Spleen (tissue), 11 donors: ENCODE data around the gene GCM1. TPM values are rescaled to one million over a fixed set of nuclear protein-coding genes. Genes with fewer than 3 reads are reported as not detected.

ENCODE experiments used
- DNase-seq: peaks from one replicate; pipeline ENCODE4 v3.0.0-alpha.2; 2020
- H3K27ac ChIP-seq, 8 donors: fragments of 200-600 bp; sonication (generic) in 7 of 8; 1 replicate in 4 of 8; 2 replicates in 4 of 8; pipeline versions ENCODE4 v1.5.0 to v1.8.0; 2016 to 2021; ENCODE audit warnings: inconsistent platforms in 4 of 8, mild to moderate bottlenecking in 4 of 8, moderate library complexity in 1 of 8
- H3K27me3 ChIP-seq, 7 donors: fragments of 200-600 bp; sonication (generic) in 6 of 7; replicated peaks in 1 of 7; 1 replicate in 4 of 7; 2 replicates in 3 of 7; pipeline versions ENCODE4 v1.5.0 to v1.8.0; 2016 to 2021; ENCODE audit warnings: inconsistent platforms in 3 of 7, mild to moderate bottlenecking in 1 of 7
- H3K36me3 ChIP-seq, 6 donors: fragments of 200-600 bp; sonication (generic) in 5 of 6; 1 replicate in 4 of 6; 2 replicates in 2 of 6; pipeline versions ENCODE4 v1.5.0 to v1.8.0; 2016 to 2021; ENCODE audit warnings: inconsistent platforms in 2 of 6
- H3K4me1 ChIP-seq, 6 donors: fragments of 200-600 bp; sonication (generic) in 5 of 6; 1 replicate in 3 of 6; 2 replicates in 3 of 6; pipeline versions ENCODE4 v1.5.0 to v1.8.0; 2016 to 2021; ENCODE audit warnings: inconsistent platforms in 3 of 6
- H3K4me3 ChIP-seq, 8 donors: fragments of 200-600 bp; sonication (generic) in 7 of 8; 1 replicate in 4 of 8; 2 replicates in 4 of 8; pipeline versions ENCODE4 v1.5.0 to v1.8.0; 2016 to 2021; ENCODE audit warnings: inconsistent platforms in 4 of 8, mild to moderate bottlenecking in 4 of 8, moderate library complexity in 2 of 8
- H3K9me3 ChIP-seq, 8 donors: fragments of 200-600 bp; sonication (generic) in 7 of 8; 1 replicate in 4 of 8; 2 replicates in 4 of 8; pipeline versions ENCODE4 v1.5.0 to v1.8.0; 2016 to 2021; ENCODE audit warnings: inconsistent platforms in 4 of 8
- POLR2A ChIP-seq, 3 donors: fragments of 450-650 bp; IDR thresholded peaks; one replicate each; pipeline ENCODE4 v1.5.1; 2017; ENCODE audit warnings: antibody characterized with exemption in 3 of 3, mild to moderate bottlenecking in 1 of 3
- POLR2AphosphoS5 ChIP-seq, 3 donors: sonication (generic); formaldehyde crosslinking; IDR thresholded peaks; one replicate each; pipeline ENCODE4 v1.5.1; 2017; ENCODE audit warnings: antibody characterized with exemption in 3 of 3
- WGBS, 5 donors: extraction: QIAGEN DNeasy Blood & Tissue Kit in 3 of 5; methylation state at CpG; one replicate each; pipeline versions ENCODE4 v1.1.5 to v1.1.7; 2013 to 2018; 5-methylcytosine and 5-hydroxymethylcytosine counted together
- intact Hi-C: fragments of 100-400 bp; cut with DNase I; formaldehyde crosslinking; loops from one replicate; pipeline ENCODE4 v1.15.0; 2023; ENCODE audit warnings: low total_unique reads
- polyA plus RNA-seq, 3 donors: library from polyadenylated mRNA; stranded (reverse); fragments of 200-250 nt; gene quantifications; one replicate each; pipeline ENCODE4 v1.2.1, GENCODE V29; 2013
- total RNA-seq, 7 donors: library from RNA; depleted of rRNA in 3 of 7; stranded (reverse); fragments of >200 nt in 3 of 7; fragmentation: NEBNext Ultra II Directional in 4 of 7; extraction: Animal tissue kit (Norgen Biotek cat#: 25700) in 4 of 7; gene quantifications; one replicate each; pipeline versions ENCODE4 v1.1.0 to v1.2.1, GENCODE V29; 2016 to 2021
- TF ChIP-seq, protein P1 (sequence below), 11 experiments: fragments of 200-600 bp in 7 of 11; fragments of 450-650 bp in 4 of 11; sonication (generic) in 4 of 11; IDR thresholded peaks in 8 of 11; conservative IDR thresholded peaks in 3 of 11; 1 replicate in 7 of 11; 2 replicates in 4 of 11; pipeline versions ENCODE4 v1.4.0 to v1.8.0; 2016 to 2021; ENCODE audit warnings: antibody characterized with exemption in 11 of 11, inconsistent platforms in 4 of 11, mild to moderate bottlenecking in 1 of 11
- donor health status: healthy with polysubstance abuse.
- donor health status: DM: no; HTN: no; CAD: no; lungs with moderate emphysema.
- donor health status: DM: no; HTN: no; CAD: no.
- donor health status: Bipolar disorder and iron deficiency.
- donor health status: healthy.
- donor health status: DM: no; HTN: no; CAD: no.
- donor health status: DM: yes; HTN: yes; CAD: no.

GCM1 gene
- total and polyA plus RNA-seq, 10 donors, result 0.05 to 1.9 (median 0.22) TPM; not detected in 1

DNA sequence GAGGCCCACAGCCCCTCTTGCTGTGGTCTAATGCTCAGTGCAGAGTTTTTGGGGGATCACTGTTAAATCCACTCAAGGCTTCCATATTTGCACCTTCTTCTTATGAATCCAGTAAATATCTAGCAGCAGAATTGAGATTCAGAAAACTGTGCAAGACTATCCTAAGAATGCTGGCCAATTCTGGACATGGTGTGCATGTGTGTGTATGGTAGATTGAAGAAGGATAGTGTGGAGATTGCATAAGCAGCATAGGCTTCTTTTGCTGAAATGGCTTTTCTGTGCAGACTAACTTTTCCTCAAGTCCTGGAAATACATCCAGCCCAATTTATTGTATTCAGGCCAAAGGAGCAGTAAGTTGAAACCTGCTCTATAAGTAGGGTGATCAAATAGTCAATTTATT lies 43.7 kb downstream of the GCM1 start:
- intact Hi-C loops, result no loop called here

DNA sequence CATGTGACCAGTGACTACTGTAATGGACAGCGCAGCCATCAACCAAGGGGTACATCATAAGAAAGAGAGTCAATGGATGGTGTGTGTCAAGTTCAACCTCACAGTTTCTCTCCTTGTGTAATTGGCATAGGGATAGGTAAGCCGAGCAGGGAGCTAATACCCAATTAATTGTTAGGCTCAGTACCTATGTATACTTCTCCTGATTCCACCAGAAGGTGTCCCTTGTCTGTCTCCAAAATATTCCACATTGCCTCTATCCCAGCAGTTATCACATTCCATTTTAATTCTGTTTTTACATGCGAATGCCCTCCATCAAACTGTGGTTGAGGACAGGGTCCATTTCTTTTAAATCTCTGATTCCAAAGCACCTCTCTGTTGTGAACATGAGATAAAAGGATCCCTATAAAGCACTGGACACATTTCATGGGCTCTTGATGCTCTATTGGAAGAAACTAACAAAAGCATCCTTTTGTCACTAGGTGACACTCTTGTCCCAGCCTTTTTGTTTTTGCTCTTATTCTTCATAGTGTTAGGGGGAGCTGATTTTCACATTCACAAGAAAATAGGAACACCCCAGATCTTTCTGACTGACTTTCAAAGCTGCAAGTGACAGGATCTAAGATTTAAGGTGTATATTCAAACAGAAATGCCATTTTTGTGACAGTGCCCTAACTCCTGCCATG lies 44.5 kb downstream of the GCM1 start:
- 93 to 97% (median 96%) methylated on average over 3 of the region's 3 CpGs for WGBS, 5 donors
- intact Hi-C loops, result no loop called here
- no peaks in the 10 kb centered on the region for H3K4me1 ChIP-seq
- H3K27ac ChIP-seq, result no peak overlapping the region
- H3K4me3 ChIP-seq, result no peak overlapping the region
- H3K36me3 ChIP-seq, result peaks cover 3 to 67% (median 29%) of the 10 kb centered on the region in 6 donors
- DNase-seq, result no peak
- no peaks in the 10 kb centered on the region for H3K27me3 ChIP-seq
- H3K9me3 ChIP-seq, result no peaks in the 10 kb centered on the region
- TF ChIP-seq POLR2A (IDR thresholded peaks at IDR 0.05), result no peak
- TF ChIP-seq, protein P1, sequence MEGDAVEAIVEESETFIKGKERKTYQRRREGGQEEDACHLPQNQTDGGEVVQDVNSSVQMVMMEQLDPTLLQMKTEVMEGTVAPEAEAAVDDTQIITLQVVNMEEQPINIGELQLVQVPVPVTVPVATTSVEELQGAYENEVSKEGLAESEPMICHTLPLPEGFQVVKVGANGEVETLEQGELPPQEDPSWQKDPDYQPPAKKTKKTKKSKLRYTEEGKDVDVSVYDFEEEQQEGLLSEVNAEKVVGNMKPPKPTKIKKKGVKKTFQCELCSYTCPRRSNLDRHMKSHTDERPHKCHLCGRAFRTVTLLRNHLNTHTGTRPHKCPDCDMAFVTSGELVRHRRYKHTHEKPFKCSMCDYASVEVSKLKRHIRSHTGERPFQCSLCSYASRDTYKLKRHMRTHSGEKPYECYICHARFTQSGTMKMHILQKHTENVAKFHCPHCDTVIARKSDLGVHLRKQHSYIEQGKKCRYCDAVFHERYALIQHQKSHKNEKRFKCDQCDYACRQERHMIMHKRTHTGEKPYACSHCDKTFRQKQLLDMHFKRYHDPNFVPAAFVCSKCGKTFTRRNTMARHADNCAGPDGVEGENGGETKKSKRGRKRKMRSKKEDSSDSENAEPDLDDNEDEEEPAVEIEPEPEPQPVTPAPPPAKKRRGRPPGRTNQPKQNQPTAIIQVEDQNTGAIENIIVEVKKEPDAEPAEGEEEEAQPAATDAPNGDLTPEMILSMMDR (IDR thresholded peaks at IDR 0.05 in 8 of 11, conservative IDR thresholded peaks at IDR 0.05 in 3 of 11), result peak in 3 of 11 experiments; percentile 9 to 21 (median 16)
- no peak for TF ChIP-seq POLR2AphosphoS5 (IDR thresholded peaks at IDR 0.05)

More for the DNA sequence above, 43.7 kb downstream of the GCM1 start:
- no peaks in the 10 kb centered on the region for H3K9me3 ChIP-seq
- H3K36me3 ChIP-seq, result peaks cover 0 to 59% (median 24%) of the 10 kb centered on the region in 6 donors
- H3K27me3 ChIP-seq, result no peaks in the 10 kb centered on the region
- TF ChIP-seq POLR2A (IDR thresholded peaks at IDR 0.05) (no peak), POLR2AphosphoS5 (IDR thresholded peaks at IDR 0.05) (no peak)
- TF ChIP-seq, protein P1 (IDR thresholded peaks at IDR 0.05 in 8 of 11, conservative IDR thresholded peaks at IDR 0.05 in 3 of 11), result no peak
- DNase-seq, result no peak
- H3K4me1 ChIP-seq, result no peaks in the 10 kb centered on the region
- H3K27ac ChIP-seq, result no peak overlapping the region
- no peak overlapping the region for H3K4me3 ChIP-seq

DNA sequence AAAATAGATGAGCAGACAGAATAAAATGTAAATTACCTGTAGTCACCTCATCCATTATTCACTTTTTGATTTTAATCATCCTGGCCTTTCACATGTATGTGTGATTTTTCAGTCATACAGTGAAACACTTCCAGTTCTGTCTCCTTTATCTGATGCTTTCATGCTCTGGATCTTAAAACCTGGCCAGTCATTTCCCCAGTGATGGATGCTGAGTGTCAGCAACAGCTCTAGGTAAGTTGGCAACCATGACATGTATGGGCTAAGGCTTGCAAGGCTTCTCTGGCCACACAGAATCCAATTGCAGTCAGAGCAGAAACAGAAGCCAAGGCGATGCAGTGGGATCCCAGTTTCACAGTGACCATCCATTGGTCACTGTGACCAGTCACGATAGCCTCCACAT lies 47.6 kb downstream of the GCM1 start:
- intact Hi-C loops, result no loop called here
- Histone ChIP-seq H3K4me1 (no peaks in the 10 kb centered on the region), H3K27me3 (no peaks in the 10 kb centered on the region), H3K9me3 (no peaks in the 10 kb centered on the region), H3K4me3 (no peak overlapping the region), H3K27ac (no peak overlapping the region), H3K36me3 (peaks cover 3 to 92% (median 56%) of the 10 kb centered on the region in 6 donors)
- WGBS, 5 donors, result 93 to 100% (median 97%) methylated on average over 2 of the region's 2 CpGs
- TF ChIP-seq POLR2A (IDR thresholded peaks at IDR 0.05) (no peak), POLR2AphosphoS5 (IDR thresholded peaks at IDR 0.05) (no peak)
- TF ChIP-seq, protein P1 (IDR thresholded peaks at IDR 0.05 in 8 of 11, conservative IDR thresholded peaks at IDR 0.05 in 3 of 11), result no peak
- DNase-seq, result no peak

DNA sequence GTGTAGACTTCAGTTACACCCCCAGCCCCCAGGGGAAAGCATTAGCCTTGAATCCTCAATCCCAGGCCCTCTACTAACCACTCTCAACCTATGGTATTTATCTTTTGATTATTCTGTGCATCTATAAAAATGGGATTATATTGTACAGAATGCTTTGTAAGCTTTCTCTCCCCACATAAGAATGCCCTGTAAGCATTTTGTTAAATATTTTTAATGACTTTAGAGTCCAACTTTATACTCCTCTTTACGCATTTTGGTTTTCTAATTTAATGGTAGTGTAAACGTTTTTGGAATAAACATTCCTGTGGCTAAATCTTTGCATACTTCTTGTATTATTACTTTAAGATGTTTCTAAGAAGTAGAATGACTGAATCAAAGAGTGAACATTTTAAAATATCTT lies 48.1 kb downstream of the GCM1 start:
- Histone ChIP-seq H3K27ac (no peak overlapping the region), H3K4me1 (no peaks in the 10 kb centered on the region), H3K4me3 (no peak overlapping the region), H3K9me3 (no peaks in the 10 kb centered on the region), H3K27me3 (no peaks in the 10 kb centered on the region), H3K36me3 (peaks cover 3 to 92% (median 61%) of the 10 kb centered on the region in 6 donors)
- whole genome bisulfite sequencing, 5 donors, result 30 to 40% (median 35%) methylated on average over 2 of the region's 2 CpGs
- DNase-seq, result no peak
- TF ChIP-seq, protein P1 (IDR thresholded peaks at IDR 0.05 in 8 of 11, conservative IDR thresholded peaks at IDR 0.05 in 3 of 11), result no peak
- TF ChIP-seq POLR2A (IDR thresholded peaks at IDR 0.05) (no peak), POLR2AphosphoS5 (IDR thresholded peaks at IDR 0.05) (no peak)
- intact Hi-C loops, result no loop called here
